Omental fat pad (tissue), 4 donors: ENCODE measurements around the gene KNDC1. TPM values are rescaled to one million over a fixed set of nuclear protein-coding genes. Genes with fewer than 3 reads are reported as not detected.

ENCODE experiments used
- ATAC-seq: fragments of 150-250 bp; one replicate; pipeline ENCODE4 v1.9.1; 2016; ENCODE audit warnings: mild to moderate bottlenecking, moderate library complexity; ENCODE audit not compliant: low FRiP score
- DNase-seq: peaks from one replicate; pipeline ENCODE4 v3.0.0-alpha.2; 2019; ENCODE audit warnings: low spot score
- total RNA-seq, 4 donors: library from RNA; depleted of rRNA; stranded (reverse); fragments of >200 nt; gene quantifications; one replicate each; pipeline ENCODE4 v1.1.0, GENCODE V29; 2016
- TF ChIP-seq, protein P1 (sequence below), 3 donors: fragments of 450-650 bp; IDR thresholded peaks; one replicate each; pipeline ENCODE4 v1.5.1; 2016 to 2017; ENCODE audit warnings: antibody characterized with exemption in 3 of 3, mild to moderate bottlenecking in 3 of 3, moderate library complexity in 2 of 3

The KNDC1 gene
- total RNA-seq, 4 donors from 2014 or later: 0.16 to 7.7 (median 1.7) TPM

DNA sequence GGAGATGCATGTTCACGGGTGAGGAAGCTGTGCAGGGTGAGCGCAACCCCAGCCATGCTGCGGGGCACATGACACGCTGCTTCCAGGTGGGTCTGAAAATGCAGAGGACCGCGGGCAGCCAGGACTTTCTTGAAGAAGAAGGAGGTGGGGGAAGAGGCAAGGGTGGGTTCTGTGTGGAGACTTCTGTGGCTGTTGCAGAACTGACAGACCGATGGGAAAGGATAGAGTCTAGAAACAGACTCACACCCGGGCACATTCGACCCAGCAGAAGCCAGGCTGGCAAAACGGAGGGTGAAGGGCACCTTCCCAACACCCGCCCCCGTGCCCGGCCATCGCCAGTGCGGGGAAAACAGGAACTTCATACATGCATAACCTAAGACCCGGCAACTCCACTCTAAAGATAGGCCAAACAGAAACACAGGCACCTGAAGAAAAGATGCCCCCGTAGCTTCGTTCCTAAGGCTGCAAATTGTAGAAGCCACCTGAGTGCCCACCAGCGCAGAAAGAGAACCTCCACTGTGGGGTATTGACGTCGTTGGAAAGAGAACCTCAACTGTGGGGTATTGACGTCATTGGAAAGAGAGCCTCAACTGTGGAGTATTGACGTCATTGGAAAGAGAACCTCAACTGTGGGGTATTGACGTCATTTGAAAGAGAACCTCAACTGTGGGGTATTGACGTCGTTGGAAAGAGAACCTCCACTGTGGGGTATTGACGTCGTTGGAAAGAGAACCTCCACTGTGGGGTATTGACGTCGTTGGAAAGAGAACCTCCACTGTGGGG lies 4.8 kb upstream of the KNDC1 start:
- ATAC-seq (no peak), DNase-seq (peak; percentile 14)
- TF ChIP-seq, protein P1, sequence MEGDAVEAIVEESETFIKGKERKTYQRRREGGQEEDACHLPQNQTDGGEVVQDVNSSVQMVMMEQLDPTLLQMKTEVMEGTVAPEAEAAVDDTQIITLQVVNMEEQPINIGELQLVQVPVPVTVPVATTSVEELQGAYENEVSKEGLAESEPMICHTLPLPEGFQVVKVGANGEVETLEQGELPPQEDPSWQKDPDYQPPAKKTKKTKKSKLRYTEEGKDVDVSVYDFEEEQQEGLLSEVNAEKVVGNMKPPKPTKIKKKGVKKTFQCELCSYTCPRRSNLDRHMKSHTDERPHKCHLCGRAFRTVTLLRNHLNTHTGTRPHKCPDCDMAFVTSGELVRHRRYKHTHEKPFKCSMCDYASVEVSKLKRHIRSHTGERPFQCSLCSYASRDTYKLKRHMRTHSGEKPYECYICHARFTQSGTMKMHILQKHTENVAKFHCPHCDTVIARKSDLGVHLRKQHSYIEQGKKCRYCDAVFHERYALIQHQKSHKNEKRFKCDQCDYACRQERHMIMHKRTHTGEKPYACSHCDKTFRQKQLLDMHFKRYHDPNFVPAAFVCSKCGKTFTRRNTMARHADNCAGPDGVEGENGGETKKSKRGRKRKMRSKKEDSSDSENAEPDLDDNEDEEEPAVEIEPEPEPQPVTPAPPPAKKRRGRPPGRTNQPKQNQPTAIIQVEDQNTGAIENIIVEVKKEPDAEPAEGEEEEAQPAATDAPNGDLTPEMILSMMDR (IDR thresholded peaks at IDR 0.05): no peak

DNA sequence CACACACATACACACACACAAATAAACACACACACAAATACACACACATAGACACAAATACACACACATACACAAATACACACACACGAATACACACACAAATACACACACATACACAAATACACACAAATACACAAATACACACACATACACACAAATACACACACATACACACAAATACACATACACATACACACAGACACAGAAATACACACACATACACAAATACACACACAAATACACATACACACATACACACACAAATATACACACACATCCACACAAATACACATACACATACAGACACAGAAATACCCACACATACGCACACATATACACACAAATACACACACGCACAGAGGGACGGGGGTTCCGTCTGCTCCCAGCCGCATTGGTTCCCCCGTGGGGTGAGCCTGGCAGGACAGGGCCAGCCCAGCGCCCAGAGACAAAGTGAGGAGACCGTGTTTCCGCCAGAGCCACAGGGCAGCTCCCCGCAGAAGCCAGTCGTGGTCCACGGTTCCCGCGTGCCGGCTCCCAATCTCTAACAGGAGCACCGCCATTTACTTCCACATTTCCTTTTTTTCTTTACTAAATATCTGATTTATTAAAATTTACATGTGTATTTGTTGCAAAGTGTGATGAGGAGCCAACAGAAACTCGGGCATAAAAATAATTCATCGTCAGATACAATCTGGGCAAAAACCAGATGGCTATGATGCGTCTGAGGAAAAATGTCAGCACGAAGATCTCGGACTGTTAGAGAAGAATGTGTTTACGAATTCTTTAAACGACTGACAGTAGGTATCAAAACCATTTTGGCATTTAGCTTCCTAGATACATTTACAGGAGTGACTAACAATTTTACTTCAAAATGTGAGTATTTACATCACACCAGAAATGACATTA lies 3.1 kb upstream of the KNDC1 start:
- peak; percentile 4 for DNase-seq
- TF ChIP-seq, protein P1 (IDR thresholded peaks at IDR 0.05): no peak

DNA sequence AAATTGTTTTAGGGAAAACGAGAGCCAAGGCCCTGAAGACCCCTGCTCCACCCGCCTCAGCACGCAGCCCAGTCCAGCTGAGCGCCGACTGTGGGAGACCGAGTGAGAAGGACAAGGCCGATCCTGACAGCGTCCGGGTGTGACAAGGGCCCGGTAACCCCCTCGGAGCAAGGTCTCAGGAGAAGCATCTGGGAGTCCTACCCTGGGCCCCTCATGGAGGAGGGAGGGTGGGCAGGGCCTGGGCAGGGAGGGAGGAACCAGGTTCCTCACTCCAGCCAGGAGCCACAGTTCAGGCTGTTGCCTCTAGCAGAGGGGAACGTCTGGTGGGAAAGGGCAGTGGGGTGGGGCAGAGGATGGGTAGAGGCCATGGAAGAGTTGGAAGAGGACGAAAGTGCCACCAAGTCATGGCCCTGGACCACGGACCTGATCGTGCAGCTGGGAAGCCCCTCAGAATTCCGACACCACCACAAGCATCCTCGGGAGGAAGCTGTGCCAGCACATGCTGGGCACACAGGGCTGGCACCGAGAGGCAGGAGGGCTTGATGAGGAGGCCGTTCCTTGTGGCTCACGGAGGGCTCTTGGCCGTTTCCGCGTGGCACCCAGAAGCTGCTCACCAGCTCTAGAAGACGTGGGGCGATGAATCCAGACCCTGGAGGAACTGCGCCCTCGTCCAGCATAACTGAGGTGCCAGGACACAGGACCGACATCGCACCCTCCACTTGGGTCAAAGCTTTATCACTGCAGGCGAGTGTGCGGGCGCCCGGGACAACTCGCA lies 2.2 kb upstream of the KNDC1 start:
- DNase-seq: peak; percentile 17
- ATAC-seq: no peak
- TF ChIP-seq, protein P1 (IDR thresholded peaks at IDR 0.05): no peak

More for the DNA sequence above, 3.1 kb upstream of the KNDC1 start:
- ATAC-seq: no peak

DNA sequence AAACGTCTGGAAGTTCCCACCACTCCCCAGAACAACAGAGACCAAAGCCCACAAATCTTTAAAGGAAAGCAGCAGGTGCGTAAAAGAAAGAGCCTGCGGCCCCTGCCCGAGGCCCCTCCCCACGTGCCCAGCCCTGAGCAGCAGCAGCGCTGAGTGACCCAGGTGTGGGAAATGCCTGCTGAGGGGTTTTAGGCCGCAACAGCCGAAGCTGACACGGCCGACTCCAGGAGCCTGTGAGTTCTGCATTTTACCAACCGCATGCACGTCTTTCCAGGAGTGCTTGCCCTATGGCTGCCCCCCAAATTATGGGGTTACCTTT lies 1.6 kb upstream of the KNDC1 start:
- no peak for ATAC-seq
- no peak for DNase-seq
- TF ChIP-seq, protein P1 (IDR thresholded peaks at IDR 0.05): no peak

DNA sequence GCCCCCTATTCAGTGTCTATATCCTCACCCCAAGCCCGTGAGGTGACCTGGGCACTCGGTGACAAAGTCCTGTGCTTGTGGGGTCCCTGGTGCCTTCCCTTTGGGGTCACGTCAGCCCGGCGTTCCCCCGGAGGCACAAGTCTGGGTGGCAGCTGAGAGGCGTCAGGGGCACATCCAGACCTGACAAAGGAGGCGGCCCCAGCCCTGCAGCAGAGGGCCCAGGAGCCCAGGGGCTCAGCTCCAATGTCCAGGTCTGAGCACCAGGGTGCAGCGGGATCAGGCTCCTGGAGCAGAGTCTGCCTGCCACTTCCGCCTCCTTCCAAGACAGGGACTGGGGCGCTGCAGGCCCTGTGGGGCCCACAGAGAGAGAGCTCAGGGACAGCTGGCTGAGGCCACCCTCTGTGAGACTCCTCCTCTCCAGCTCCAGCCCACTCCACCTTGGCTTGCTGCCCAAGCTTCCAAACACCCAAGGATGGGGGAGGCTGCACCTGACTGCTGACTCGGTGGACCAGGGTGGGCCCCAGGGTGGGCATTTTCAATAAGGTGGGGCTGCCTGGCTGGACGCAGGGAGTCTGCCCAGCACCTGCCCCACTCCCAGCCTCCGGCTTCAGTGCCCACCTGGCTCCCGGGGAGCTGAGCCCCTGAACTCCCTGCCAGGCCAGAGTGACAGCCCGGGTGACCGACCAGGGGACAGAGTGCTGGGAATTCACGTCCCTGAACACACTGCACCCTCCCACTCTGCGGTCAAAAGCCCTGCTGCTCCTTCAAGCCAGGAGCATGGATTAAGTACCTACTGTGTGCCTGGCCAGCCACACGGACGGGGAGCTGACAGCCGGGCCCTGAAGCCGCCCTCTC lies 1.0 kb upstream of the KNDC1 start:
- TF ChIP-seq, protein P1 (IDR thresholded peaks at IDR 0.05): no peak
- peak; percentile 22 for DNase-seq
- ATAC-seq: no peak

DNA sequence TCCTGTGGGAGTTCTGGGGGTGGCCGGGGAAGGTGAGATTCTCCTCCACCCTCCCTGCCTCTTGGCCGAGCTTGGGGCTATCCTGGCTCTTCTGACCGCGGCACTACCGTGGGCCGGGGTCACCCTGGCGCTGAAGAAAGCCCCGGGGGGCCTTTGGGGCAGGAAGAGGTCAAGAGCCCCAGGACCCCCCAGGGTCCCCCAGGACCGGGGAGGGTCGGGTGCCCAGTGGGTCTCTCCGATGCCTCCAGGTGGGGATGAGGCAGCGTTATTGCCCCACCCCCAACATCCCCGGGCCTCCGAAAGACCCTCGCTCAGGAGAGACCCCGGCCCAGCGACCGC lies 439 bp upstream of the KNDC1 start:
- DNase-seq: peak; percentile 20
- no peak for ATAC-seq
- TF ChIP-seq, protein P1 (IDR thresholded peaks at IDR 0.05): no peak
